ENCODE results near the gene NEDD4. TPM values are rescaled to one million over a fixed set of nuclear protein-coding genes. Genes with fewer than 3 reads are reported as not detected.

Gene NEDD4
- total and polyA plus RNA-seq, 3 donors from 2014 or later, result 3.7 to 8.3 (median 6.4) TPM

GRCh38 chr15:56019819-56020486 is 26.5 kb upstream of the NEDD4 start:
- no peak for TF ChIP-seq CTCF (IDR thresholded peaks at IDR 0.05)
- no peak for TF ChIP-seq POLR2A (IDR thresholded peaks at IDR 0.05)
- no peak for DNase-seq
- Histone ChIP-seq H3K27ac (no peak overlapping the region), H3K27me3 (no peaks in the 10 kb centered on the region), H3K4me1 (no peaks in the 10 kb centered on the region), H3K36me3 (ENCODE audit: low read depth, missing control alignments) (no peaks in the 10 kb centered on the region), H3K9me3 (no peaks in the 10 kb centered on the region), H3K4me3 (no peak overlapping the region)
- intact Hi-C loops (cut with DNase I; ENCODE audit: low total_unique reads), result no loop called here
- WGBS, 2 donors, result 73 to 79% methylated on average over 10 of the region's 10 CpGs

GRCh38 chr15:56019060-56019793 is 25.8 kb upstream of the NEDD4 start:
- H3K36me3 ChIP-seq (ENCODE audit: low read depth, missing control alignments), result no peaks in the 10 kb centered on the region
- H3K27me3 ChIP-seq, result no peaks in the 10 kb centered on the region
- intact Hi-C loops (cut with DNase I; ENCODE audit: low total_unique reads), result no loop called here
- H3K4me3 ChIP-seq, result peak overlapping the region in 1 of 2 donors; percentile 35
- no peaks in the 10 kb centered on the region for H3K4me1 ChIP-seq
- no peak for TF ChIP-seq CTCF (IDR thresholded peaks at IDR 0.05)
- TF ChIP-seq POLR2A (IDR thresholded peaks at IDR 0.05), result no peak
- no peak overlapping the region for H3K27ac ChIP-seq
- no peaks in the 10 kb centered on the region for H3K9me3 ChIP-seq
- DNase-seq, result no peak
- 71% methylated on average over 11 of the region's 11 CpGs for WGBS, 2 donors

GRCh38 chr15:56017920-56018319 is 24.5 kb upstream of the NEDD4 start:
- H3K27me3 ChIP-seq, result no peaks in the 10 kb centered on the region
- no peaks in the 10 kb centered on the region for H3K4me1 ChIP-seq
- no peaks in the 10 kb centered on the region for H3K36me3 ChIP-seq (ENCODE audit: low read depth, missing control alignments)
- intact Hi-C loops (cut with DNase I; ENCODE audit: low total_unique reads), result no loop called here
- no peak for DNase-seq
- WGBS, 2 donors, result 44 to 71% methylated on average over 1 of the region's 1 CpG
- H3K4me3 ChIP-seq, result no peak overlapping the region
- H3K27ac ChIP-seq, result no peak overlapping the region
- no peaks in the 10 kb centered on the region for H3K9me3 ChIP-seq
- TF ChIP-seq CTCF (IDR thresholded peaks at IDR 0.05) (no peak), POLR2A (IDR thresholded peaks at IDR 0.05) (no peak)

GRCh38 chr15:56017511-56017910 is 24.1 kb upstream of the NEDD4 start:
- no peaks in the 10 kb centered on the region for H3K9me3 ChIP-seq
- H3K36me3 ChIP-seq (ENCODE audit: low read depth, missing control alignments), result no peaks in the 10 kb centered on the region
- intact Hi-C loops (cut with DNase I; ENCODE audit: low total_unique reads), result no loop called here
- no peak for TF ChIP-seq CTCF (IDR thresholded peaks at IDR 0.05)
- no peak for TF ChIP-seq POLR2A (IDR thresholded peaks at IDR 0.05)
- H3K4me1 ChIP-seq, result no peaks in the 10 kb centered on the region
- DNase-seq, result no peak
- H3K27ac ChIP-seq, result no peak overlapping the region
- no peaks in the 10 kb centered on the region for H3K27me3 ChIP-seq
- 84 to 87% methylated on average over 5 of the region's 5 CpGs for WGBS, 2 donors
- H3K4me3 ChIP-seq, result no peak overlapping the region

All from testis (tissue), 3 donors.